ENCODE results near the gene HRAS.
A peak's percentile ranks its signal among the peaks of the same experiment; 100 is the strongest.

HRAS gene

DNA sequence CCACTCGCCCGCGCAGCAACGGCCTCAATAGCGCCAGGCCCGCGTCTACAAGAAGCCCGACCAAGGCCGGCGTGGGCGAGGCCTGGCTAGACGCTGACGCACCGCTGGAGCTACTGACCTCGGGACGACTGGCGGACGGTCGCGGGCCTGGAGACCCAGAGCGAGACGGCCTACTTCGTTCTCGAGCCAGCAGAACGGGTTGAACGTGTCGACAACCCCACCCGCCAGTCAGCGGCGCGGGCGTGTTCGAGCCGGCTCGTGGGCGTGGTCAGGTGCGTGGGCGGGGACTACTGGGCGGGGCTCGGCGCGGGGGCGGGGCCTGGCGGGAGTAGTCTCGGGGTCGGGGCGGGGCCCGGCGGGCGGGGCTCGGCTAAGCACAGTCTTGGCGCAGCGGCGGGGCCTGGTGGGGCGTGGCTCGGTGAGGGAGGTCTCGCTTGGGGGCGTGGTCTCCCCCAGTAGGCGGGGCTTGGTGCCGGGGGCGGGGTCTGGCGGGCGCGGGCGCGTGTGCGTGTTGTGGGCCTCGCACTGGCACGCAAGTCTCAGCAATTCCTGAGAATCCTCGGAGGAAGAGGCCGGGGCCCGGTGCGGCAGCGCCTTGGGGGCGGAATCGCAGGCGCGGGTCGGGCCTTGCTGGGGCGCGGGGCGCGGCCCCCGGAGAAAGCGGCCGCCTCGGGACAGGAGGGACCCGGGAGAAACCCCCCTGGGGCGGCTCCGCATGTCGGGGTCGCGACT lies 28.2 kb downstream of the HRAS start, which contains the start of gene RNH1:
RNH1 (minus strand) TSS at position 248 of the 732 bp plus-strand sequence. CDS start 5,080 bp downstream, outside the sequence.
- DNase-seq = peak; percentile 44

GRCh38 chr11:506238-506994 lies 29.0 kb downstream of the HRAS start:
- peak; percentile 68 for DNase-seq

DNA sequence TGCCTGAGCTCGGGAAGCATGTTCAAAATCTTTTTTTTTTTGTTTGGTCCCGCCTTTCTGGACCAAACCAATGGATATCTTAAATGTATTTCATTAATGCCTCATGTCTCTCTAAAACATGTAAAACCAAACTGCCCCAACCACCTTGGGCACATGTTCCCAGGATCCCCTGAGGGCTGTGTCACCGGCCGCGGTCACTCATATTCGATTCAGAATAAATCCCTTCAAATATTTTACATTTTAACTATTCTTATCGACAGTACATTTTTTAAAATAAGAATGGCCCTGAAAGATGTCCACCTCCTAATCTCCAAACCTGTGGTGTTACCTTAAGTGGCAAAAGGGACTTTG lies 30.4 kb downstream of the HRAS start:
- DNase-seq = no peak

GRCh38 chr11:504053-504993 lies 31.1 kb downstream of the HRAS start:
- no peak for DNase-seq

DNA sequence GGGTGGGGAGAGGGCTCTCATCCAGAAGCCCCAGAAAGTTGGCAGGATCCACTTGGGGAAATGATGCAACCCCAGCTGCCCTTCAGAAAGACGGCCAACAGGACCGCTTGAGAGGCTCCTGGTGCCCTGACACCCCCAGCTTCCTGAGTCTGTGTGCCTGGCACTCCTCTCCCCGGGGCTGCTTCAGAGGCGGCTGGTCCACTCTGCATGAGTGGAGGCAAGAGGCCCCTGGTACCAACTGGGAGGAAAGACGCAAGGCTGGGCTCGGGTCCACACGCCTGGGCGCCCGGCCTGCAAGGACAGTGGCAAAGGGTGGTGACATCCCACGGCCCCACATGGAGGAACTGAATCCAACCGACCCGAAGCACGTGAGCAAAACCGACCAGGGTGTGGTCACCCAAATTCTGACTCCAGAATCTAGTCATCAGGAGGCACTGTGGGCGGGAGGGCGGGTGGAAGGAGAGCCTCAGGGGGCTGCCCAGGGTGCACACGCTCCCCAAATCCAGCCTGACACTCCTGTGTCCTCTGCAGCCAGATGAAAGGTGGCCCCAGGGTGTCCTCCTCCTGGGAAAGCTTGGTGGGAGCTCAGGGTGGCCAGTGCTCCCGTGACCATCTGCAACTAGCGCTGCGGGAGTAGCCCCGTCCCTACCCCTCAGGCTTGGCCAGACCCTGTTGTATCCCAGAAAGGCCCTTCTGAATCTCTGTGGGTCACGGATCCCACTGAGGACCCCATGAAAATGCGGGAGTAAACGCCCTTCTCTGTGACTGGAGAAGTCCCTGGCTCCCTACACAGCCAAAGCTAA lies 32.0 kb downstream of the HRAS start:
- no peak for DNase-seq

GRCh38 chr11:502288-503178 lies 32.8 kb downstream of the HRAS start:
- DNase-seq = no peak

DNA sequence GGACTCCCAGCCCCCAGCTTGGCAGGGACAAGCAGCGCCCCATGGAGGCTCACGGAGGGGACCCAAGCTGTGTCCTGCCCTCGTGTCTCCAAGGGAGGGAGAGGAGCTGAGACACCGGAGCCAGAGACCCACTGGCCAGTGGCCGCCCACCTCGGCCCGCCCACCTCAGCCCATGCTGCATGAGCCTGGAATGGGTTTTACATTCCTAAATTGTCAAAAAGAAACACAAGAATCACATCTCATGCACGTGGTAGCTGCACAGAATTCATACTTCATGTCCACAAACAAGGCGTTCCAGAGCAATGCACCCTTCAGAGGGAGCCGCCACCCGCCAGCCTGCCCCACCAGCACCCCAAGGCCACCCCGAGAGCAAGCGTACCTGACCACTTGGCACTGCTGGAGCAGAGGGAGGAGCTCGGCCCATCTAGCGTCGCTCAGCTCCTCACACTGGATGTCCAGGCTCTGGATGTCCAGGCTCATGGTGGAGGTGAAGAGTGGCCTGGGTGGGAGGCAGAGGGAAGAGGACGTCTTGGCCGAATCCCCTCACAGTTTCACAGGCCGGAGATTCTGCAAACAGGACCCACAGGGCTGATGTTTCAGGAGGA lies 33.6 kb downstream of the HRAS start:
- DNase-seq = no peak

- no peak for DNase-seq
Observed at GRCh38 chr11:501001-501682, 34.2 kb downstream of the HRAS start.

GRCh38 chr11:499201-500076 lies 35.9 kb downstream of the HRAS start:
- DNase-seq = no peak

- DNase-seq = no peak
Observed at GRCh38 chr11:498297-499181, 36.8 kb downstream of the HRAS start.

DNA sequence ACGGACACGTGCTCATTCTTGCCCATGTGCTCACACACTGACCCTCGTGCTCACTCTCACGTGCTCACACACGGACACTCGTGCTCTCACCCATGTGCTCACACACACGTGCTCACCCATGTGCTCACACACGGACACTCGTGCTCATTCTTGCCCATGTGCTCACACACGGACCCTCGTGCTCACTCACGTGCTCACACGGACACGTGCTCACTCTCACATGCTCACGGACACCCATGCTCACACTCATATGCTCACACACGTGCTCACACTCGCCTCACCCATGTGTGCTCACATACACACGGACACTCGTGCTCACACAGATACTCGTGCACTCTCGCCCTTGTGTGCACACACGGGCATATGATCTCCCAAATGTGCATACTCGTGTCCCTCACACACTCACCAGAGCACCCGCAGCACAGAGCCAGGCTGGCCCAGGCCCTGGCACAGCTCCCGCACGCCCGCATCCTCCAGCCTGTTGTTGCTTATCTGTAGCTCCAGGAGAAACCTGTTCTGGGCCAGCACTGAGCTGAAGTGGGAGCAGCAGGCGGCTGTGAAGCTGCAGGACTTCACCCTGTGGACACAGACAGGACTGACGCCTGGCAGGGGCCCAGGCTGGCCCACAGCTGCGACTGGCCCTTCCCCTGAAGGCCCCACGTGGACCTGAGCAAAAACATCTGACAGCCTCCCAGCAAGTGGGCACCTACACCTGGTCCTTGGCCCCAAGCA lies 37.6 kb downstream of the HRAS start:
- no peak for DNase-seq

DNA sequence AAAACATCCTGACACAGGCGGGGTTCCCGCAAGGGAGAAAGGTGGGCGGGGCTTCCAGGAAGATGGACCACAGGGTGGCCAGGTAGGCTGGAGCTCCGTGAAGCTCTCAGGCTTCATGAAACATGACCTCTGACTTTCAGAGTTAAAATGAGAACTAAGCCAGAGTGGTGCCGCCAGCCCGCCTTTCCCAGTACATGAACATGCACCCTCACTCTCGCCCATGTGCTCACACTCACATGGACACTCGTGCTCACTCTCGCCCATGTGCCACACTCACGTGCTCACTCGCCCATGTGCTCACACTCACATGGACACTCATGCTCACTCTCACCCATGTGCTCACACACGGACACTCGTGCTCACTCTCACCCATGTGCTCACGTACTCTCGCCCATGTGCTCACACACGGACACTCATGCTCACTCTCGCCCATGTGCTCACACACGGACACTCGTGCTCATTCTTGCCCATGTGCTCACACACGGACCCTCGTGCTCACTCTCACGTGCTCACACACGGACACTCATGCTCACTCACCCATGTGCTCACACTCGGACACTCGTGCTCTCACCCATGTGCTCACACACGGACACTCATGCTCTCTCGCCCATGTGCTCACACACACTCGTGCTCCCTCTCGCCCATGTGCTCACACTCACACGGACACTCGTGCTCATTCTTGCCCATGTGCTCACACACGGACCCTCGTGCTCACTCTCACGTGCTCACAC lies 38.4 kb downstream of the HRAS start:
- no peak for DNase-seq

- DNase-seq = no peak
Observed at GRCh38 chr11:495537-495931, 39.8 kb downstream of the HRAS start.

DNA sequence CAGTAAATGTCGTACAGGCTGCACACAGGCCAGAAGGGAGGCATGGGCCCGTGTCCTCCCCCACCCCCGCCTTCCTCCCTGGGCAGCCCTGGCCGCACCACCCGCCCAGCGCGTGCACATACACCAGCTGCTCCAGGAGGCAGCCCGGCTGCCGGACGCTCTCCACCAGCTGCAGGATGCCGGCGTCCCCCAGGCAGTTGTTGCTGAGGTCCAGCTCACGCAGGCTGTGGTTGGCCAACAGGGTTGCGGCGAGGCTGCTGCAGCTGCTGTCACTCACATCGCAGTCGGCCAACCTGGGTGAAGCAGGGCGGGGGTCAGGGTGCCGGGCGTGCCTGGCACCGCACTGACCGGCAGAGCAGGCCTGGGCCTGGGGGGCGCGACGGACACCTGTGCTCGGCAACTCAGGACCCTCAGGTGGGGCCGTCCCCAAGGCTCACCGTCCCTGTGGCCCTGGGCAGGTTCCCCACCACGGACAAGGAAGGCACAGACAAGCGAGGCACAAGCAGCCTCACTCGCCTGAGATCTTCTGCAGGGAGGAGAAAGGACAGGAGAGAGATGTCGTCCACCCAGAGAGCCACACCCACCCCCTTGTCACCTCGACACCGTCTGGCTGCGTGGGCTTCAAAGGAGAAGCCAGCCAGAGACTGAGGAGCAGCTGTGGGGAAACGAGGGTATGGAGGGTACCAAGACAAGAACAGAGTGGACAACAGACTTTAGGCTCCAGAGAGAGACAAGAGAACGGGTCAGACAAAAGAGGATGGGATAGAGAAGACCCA lies 40.4 kb downstream of the HRAS start:
- DNase-seq = no peak

- DNase-seq = no peak
Observed at GRCh38 chr11:492427-493226, 42.7 kb downstream of the HRAS start.
